GM10847 (cell line): ENCODE data around the gene CCDC71L.

Source experiments
- POLR2A ChIP-seq: IDR thresholded peaks from 2 replicates; pipeline ENCODE4 v1.6.1; 2011; ENCODE audit not compliant: insufficient read length; ENCODE audit errors: extremely low read depth

Gene CCDC71L

GRCh38 chr7:106639476-106640334 is 21.3 kb downstream of the CCDC71L start:
- TF ChIP-seq POLR2A = no peak

- no peak for TF ChIP-seq POLR2A
Observed at GRCh38 chr7:106635411-106635810, 25.5 kb downstream of the CCDC71L start.

DNA sequence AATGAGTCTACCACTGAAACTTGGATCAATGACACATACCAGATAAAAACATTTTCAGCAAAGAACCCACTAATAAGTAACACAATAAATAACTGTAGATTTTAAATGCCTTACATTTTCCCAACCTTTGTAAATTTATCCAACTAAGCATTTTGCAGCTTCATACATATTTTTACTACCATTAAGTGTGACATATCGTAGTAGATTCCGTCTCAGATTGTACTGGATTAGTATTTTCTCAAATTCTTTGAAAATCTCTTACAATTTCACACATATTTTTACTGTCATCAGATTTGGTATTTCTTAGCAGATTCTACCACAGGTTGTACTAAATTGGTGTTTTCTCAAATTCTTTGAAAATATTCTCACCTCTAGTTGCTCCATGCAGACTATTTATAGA is 26.0 kb downstream of the CCDC71L start:
- no peak for TF ChIP-seq POLR2A

- no peak for TF ChIP-seq POLR2A
Observed at GRCh38 chr7:106630648-106631047, 30.3 kb downstream of the CCDC71L start.

GRCh38 chr7:106629516-106629915 is 31.4 kb downstream of the CCDC71L start:
- no peak for TF ChIP-seq POLR2A

DNA sequence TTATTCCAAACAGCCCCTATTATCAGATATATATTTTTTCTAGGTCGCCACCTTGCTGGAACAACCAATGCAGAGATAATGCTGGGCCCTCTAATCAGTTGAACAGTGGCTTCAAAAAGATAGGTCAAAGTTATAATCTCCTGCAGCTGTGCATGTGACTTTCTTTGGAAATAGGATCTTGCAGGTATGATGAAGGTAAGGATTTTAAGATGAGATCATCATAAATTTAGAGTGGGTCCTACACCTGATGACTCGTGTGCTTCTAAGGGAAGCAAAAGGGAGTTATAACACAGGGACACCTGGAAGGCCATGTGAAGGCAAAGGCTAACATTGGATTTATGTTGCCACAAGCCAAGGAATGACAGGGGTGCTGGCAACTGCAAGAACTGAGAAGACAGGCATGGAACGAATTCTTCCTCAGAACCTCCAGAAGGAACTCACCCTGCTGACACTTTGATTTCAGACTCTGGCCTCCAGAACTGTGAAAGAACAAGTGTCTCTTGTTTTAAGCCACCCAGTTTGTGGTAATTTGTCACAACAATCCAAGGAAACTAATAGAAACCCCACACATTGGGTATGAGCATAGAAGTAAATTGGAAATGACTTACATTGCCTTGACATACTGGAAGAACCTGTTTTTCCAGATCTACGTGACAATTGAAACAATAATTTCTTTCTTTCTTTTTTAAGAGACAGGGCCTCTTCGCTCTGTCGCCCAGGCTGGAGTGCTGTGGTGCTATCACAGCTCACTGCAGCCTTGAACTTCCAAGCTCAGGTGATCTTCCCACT is 34.4 kb downstream of the CCDC71L start:
- TF ChIP-seq POLR2A = no peak

GRCh38 chr7:106625678-106626301 is 35.2 kb downstream of the CCDC71L start:
- TF ChIP-seq POLR2A = no peak

DNA sequence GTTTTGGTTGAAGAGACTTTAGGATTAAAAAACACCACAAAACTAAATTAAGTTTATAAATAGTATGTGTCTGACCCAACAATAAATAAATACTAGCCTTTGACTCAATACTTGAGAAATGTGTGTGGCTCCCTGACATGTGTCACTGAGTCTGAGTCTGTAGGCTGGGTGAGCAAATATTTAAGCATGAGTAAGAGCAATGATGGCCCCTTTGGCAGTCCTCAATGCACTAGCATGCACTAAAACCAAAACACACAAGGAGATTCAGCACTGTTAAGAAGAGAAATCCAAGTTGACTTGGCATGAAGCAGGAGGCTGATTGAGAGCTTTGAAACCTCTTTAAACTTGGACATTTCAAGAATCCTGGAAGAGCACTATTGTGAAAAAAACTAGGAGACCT is 37.1 kb downstream of the CCDC71L start:
- TF ChIP-seq POLR2A = no peak

DNA sequence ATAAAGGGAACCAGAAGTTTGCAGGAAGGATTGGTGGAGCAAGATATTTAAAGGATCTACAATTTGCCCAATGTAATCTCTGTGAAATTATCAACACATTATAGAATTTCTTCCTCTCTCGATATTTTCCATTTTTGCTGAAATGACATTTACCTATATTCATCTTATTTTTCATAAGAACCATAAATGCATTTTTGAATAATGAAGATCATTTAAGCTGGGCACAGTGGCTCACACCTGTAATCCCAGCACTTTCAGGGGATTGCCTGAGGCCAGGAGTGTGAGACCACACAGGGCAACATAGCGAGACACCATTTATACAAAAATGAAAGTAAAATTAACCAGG is 37.7 kb downstream of the CCDC71L start:
- no peak for TF ChIP-seq POLR2A

DNA sequence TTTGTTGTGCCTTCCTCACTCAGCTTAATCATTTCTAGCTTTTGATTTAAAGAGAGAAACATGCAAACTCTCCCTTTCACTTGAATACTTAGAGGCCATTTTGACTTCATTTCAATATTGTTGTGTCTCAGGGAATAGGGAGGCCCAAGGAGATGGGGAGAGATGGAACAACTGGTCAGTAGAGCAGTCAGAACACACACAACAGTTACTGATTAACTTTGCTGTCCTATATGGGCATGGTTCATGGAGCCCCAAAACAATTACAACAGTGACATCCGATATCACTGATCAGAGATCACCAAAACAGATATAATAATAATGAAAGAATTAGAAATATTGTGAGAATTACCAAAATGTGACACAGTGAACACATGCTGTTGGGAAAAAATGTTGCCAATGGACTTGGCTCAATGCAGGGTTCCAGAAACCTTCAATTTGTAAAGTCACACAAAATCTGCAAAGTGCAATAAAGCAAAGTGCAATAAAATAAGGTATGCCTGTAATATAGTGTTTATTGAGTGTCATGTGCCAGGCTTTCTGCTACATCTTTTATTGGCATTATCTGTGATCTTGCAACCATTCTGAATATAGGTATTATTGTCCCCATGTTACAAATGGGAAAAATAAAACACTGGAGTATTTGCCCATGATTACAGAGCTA is 38.2 kb downstream of the CCDC71L start:
- no peak for TF ChIP-seq POLR2A

GRCh38 chr7:106621393-106622132 is 39.4 kb downstream of the CCDC71L start:
- no peak for TF ChIP-seq POLR2A

GRCh38 chr7:106620676-106621075 is 40.3 kb downstream of the CCDC71L start:
- TF ChIP-seq POLR2A = no peak

DNA sequence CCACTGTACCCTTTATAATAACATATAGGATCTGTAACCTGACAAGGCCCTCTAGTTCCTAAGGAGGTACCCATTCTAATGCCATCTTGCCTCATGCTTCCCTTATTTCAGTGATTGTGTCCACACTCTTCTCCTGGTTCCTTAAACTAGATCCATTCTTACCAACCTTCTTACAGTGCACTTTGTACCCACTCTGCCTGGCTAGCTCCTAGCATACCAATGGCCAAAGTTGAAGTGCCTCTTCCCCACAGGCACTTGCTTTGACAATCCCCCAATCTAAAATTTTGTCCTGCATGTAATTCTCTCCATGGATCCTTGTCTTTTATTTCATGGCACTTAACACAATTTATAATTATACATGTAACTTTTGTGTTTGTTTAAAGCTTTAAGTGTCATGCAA is 40.9 kb downstream of the CCDC71L start:
- TF ChIP-seq POLR2A = no peak

GRCh38 chr7:106619213-106619612 is 41.7 kb downstream of the CCDC71L start:
- no peak for TF ChIP-seq POLR2A

GRCh38 chr7:106618480-106618879 is 42.5 kb downstream of the CCDC71L start:
- TF ChIP-seq POLR2A = no peak

GRCh38 chr7:106617860-106618259 is 43.1 kb downstream of the CCDC71L start:
- TF ChIP-seq POLR2A = no peak
